ENCODE measurements around the gene SPRYD3.
A peak's percentile ranks its signal among the peaks of the same experiment; 100 is the strongest.
"Not testable (repeated sequence)": the region's sequence is repeated elsewhere in the genome, so short reads cannot be mapped to it uniquely, and the experiment has no call there.

The SPRYD3 gene

DNA sequence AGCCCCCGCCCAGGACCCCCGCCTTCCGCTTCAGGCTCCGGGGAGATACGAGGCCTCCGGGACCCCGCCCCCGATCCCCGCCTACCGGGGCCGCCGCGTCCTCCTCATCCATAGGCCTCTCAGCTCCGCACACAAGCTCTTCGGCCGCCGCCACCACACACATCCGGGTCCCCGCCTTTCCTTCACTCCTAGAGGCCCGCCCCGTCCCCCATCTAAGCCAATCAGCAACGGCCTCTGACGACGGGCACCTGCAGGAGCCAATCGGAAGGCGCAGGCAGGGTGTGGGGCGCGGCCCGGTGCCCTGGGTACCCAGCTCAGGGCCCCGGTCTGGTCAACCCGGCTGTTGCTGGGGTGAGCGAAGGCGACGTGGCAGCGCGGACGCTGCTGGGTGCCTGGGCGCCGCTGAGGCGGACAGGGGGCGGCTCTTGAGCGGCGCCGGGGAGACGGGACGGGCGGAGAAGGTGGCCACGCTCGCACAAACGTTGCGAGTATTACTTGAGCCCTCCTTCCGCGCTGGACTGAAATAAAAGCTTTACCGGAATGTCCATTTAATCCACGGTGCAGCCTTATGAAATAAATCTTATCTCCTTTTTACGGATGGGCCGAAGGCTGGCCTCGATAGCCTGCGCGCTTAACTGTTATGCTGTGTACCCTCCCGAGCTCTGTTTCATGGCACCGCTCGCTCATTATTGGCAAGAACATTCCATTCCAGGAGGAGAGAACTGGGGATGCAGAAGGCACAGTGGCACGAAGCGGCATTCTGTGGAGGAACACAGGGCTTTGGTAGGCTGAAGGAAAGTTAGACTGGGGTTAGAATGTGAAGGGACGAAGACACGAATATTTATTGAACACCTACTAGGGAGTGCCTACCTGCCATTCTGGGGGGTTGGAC lies at the start of gene SPRYD3:
TSS of gene SPRYD3 (minus strand) at position 165 of the 892 bp plus-strand sequence. CDS start at position 108, 57 bp downstream.
- peak; percentile 96 for DNase-seq (ENCODE audit: low spot score)

DNA sequence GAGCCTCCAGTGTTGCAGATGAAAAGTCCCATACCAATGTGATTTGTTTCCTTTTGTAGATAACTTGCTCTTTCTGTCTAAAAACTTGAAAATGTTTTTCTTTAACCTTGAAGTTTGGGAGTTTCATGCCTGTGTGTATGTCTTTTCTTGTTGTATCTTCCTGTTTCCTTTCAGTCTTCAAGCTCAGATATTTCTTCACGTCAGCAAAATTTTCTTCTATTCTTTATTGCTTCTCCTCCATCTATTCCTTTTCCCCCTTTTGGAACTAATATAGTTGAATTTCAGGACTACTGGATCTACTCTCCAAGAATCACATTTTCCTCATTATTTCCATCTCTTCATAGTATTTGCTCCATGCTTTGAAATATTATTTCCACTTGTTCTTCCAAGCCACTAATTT lies 48.0 kb upstream of the SPRYD3 start:
- no peak for DNase-seq (ENCODE audit: low spot score)

- DNase-seq (ENCODE audit: low spot score) = no peak
Observed at GRCh38 chr12:53124352-53124723, 45.1 kb upstream of the SPRYD3 start.

- DNase-seq (ENCODE audit: low spot score) = no peak
Observed at GRCh38 chr12:53123578-53124351, 44.6 kb upstream of the SPRYD3 start.

DNA sequence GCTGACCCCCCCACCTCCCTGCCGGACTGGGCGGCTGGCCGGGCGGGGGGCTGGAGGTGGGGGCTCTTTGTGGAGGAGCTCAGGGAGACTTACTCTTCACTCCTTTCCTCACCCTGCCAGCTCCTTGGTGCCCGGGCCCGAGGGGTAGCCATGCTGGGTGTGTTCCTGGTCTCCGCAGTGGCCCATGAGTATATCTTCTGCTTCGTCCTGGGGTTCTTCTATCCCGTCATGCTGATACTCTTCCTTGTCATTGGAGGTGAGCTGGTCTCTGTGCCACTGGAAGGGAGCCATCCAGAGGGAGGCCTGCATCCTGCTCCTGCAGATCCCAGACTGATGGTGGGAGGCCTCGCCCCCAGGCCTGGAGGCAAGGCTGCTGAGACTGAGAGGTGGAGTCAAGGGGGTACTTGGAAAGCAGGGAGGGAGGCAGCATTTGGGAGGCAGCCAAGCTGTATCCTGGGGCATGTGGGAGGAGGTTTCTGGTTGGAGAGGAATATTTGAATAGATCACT lies 43.8 kb upstream of the SPRYD3 start:
- DNase-seq (ENCODE audit: low spot score) = no peak

DNA sequence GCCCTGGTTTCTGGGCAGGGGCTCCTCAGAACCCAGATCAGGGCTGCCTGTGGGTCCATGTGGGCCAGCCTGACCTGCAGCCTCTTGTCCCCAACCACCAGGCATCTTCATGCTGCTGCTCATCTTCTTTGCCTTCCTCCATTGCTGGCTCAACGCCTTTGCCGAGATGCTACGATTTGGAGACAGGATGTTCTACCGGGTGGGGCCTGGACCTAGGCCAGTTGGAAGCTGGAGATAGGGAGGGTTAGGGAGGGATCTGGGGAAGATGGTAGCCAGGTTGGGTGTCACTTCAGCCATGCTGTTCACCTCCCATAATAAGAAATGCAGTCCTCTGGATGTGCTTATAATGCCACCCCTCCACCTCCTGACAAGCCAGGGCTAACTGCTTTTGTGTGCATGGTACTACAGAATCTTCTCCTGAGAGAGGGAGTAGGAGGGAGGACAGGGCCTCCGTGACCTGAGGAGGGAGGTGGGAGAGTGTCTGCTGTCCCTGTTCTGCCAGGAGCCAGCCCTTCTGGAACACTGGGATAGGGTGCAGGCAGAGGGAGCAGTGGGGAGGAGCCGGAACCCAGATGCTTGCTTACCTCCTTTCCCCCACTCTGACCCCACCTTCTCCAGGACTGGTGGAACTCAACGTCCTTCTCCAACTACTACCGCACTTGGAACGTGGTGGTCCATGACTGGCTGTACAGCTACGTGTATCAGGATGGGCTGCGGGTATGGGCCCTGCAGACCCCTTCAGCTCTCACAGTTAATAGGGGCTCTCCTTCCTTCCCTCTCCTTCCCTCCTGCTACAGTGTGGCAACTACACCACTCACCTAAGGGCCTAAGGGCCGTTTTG lies 41.7 kb upstream of the SPRYD3 start:
- no peak for DNase-seq (ENCODE audit: low spot score)

- DNase-seq (ENCODE audit: low spot score) = no peak
Observed at GRCh38 chr12:53118751-53119300, 39.6 kb upstream of the SPRYD3 start.

GRCh38 chr12:53115891-53116648 lies 36.9 kb upstream of the SPRYD3 start:
- DNase-seq (ENCODE audit: low spot score) = no peak

DNA sequence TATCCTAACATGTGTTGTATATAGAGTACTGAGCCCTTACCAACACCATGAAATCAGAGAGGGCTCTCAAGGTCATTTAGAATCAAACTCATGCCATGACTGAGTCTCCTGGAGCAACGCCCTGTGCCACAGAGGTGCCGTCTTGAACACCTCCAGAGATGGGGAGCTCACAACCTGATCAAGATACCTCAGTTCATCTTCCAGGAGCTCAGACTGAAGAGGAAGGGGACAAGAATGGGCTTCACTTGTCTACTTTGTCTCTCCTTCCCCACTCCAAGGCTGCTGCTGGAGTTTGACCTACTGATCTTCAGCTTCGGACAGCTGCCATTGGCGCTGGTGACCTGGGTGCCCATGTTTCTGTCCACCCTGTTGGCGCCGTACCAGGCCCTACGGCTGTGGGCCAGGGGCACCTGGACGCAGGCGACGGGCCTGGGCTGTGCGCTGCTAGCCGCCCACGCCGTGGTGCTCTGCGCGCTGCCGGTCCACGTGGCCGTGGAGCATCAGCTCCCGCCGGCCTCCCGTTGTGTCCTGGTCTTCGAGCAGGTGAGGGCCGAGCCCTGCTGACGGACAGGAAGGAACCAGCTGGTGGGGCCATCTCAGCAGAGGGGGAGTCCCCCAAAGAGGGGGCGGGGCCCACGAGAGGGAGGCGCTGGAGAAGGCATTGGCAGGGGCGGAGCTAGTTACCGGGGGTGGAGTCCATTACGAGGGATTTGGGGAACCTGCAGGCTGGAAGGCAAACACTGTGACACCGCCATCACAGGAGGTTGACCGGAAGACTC lies 36.1 kb upstream of the SPRYD3 start:
- no peak for DNase-seq (ENCODE audit: low spot score)

- no peak for DNase-seq (ENCODE audit: low spot score)
Observed at GRCh38 chr12:53113951-53114350, 34.8 kb upstream of the SPRYD3 start.

DNA sequence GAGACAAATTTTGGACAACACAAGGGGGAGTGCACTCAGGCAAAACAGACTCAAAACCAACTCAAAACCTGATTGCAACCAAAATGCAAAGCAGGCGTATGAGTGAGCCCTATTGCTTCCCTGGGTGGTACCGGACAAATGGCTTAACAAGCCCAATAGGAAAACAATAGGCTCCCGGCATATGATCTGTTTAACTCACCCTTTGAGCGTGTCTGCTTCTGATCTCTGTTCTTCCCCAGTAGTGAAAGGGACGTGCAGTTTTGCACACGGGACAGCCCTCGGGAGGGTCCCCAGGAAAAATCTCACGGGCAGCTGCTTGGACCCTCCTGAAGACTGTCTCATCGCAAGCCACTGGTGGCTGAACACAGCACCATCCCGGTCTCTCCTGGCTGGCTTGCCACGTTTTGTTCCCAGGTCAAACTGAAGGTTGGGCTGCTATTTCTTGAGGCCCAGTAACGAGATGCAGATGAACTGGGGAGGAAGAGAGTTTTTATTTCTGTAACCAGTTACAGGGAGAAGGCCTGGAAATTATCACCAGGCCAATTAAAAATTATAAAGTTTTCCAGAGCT lies 34.0 kb upstream of the SPRYD3 start:
- DNase-seq (ENCODE audit: low spot score) = no peak

DNA sequence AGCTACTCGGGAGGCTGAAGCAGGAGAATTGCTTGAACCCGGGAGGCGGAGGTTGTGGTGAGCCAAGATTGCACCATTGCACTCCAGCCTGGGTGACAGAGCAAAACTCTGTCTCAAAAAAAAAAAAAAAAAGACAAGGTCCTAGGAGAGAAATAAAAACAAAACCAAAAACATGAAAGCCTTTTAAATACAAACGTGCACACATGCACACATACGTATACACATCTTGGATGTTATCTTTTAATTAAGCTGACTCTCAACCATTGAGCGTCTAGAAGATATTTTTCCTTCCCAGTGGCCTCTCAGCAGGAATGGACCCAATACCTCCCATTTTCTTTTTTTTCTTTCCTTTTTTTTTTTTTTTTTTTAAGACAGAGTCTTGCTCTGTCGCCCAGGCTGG lies 33.2 kb upstream of the SPRYD3 start:
- not testable (repeated sequence) for DNase-seq (ENCODE audit: low spot score)

DNA sequence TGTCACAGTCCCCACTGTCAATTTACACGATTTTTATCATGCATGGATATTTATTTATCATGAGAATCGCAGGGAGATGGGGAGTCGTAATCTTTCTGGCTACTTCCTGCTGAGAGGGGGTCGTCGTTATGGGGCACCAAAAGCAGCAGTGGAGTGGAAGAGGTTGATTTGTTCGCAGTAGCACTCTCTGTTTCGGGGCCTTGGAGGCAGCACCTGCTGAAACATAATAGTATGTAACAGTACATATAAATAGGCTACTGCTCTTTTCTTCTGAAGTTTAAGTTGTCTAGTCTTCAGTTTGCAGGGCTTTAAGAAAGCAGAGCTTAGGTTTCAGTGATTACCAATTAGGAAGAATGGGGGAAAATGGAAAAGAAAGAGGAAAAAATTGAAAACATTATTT lies 27.9 kb upstream of the SPRYD3 start:
- no peak for DNase-seq (ENCODE audit: low spot score)

DNA sequence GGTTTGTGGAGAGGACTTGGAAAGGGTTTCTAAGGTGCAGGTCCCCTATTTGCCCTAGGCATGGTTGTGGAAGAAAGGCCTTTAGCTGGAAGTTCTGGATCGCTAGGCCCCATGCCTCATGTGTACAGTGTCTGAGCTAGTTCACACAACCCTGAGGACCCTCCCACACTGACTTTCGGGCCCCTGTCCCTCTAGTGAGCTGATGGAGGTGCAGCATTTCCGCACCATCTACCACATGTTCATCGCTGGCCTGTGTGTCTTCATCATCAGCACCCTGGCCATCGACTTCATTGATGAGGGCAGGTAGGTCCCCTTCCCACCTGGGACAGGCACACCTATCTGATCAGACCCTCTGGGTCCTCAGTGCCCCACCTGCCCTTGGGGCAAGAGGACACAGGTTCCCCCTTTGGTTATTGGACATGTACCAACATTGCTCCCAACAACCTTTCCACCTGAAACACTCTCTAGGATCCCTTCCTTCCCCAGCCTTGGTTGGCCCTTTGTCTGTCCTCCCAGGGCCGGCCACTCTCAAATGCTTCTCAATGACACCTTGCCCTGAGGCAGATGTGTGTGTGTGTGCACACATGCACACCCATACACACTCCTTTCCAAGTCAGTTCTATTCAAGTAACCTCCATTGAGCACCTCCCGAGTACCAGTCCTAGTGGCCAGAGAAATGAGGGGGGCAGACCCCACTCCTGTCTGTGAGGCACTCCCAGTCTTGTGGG lies 26.7 kb upstream of the SPRYD3 start:
- DNase-seq (ENCODE audit: low spot score) = no peak

GRCh38 chr12:53105256-53105655 lies 26.1 kb upstream of the SPRYD3 start:
- DNase-seq (ENCODE audit: low spot score) = no peak

DNA sequence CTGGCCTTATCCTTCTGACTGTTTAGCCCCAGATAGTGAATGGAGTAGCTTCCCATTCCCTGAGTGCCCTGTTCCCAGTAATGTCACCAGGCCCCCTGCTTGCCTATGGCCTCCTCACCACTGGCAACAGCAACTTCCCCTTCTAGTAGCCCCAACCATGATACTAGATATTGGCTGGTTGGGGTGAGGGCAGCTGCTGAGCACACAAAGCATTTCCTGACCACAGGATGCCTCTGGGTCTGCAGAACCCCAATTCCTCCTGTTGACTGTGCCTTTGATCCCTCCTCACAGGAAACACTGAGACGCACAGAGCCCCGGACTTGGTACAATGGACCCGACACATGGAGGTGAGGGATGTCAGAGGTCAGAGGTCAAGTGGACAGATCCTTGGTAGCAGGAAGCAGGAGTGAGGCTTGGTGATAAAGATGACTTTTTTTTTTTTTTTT lies 24.7 kb upstream of the SPRYD3 start:
- no peak for DNase-seq (ENCODE audit: low spot score)

- DNase-seq (ENCODE audit: low spot score) = no peak
Observed at GRCh38 chr12:53102883-53103807, 24.0 kb upstream of the SPRYD3 start, which contains the start of gene SOAT2. TSS of gene SOAT2 (plus strand) at chr12:53103486. CDS start at chr12:53103578, 92 bp downstream.

Measured in pons (tissue), 1 donor.